Non-pigmented ciliary epithelial cell (primary cell): ENCODE results near the gene C10orf90.

Experiments
- DNase-seq: peaks from one replicate; pipeline ENCODE4 v3.0.0-alpha.2; 2010; ENCODE audit warnings: low read depth

C10orf90 gene

DNA sequence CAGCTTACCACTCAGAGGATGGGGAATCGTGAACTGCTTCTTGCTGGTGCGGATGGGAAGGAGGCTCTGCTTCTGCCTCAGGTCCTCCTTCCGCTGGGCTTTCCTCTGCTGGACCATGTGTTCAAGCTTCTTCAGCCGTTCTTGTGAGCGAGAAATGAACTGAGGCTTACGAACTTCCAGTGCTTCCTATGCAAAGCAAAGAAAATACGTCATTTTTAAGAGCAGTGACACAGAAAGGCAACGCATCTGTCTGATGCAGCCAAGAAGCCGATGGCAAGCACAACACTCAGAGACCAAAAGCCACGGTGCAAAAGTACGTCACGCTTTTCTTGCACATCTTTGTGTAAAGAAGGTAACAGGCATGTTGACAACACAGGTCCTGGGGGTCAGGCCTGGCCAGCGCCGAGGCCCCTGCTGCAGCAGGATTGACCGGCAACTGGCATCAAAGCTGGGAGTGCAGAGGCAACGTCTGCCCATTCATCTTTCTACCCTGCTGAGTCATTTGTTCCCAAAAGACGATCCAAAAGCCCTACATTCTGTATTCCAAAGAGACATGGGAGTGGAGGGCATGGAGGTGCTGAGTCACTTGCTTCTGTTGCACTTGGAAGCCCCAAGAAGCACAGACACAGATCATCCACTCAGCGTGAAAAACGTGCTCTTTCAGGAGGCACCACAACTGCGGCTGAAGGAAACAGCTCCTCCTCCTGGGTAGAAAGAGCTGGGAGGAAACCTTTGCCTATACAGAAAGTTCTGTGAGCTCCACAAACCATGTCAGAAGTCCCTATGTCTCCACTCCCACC, 211.3 kb downstream of the C10orf90 start:
- no peak for DNase-seq

DNA sequence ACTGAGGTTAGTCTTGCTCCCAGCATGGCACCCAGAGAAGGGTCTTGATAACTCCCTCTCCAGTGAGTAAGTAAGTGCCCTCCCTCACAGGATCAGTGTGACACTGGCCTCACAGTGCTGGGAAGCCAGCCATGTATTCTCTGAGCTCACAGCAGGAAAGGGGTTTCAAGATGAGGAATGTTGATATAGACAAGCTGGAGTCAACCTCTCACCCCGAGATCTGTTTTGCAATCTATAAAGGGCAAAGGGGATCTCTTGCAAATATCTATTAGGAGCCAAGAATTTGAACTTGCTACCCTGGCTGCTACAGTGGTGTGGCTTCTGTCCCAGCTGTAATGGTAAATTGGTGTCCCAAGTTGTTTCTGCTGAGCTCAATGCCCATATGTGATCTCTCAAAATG, 212.0 kb downstream of the C10orf90 start:
- DNase-seq: no peak

DNA sequence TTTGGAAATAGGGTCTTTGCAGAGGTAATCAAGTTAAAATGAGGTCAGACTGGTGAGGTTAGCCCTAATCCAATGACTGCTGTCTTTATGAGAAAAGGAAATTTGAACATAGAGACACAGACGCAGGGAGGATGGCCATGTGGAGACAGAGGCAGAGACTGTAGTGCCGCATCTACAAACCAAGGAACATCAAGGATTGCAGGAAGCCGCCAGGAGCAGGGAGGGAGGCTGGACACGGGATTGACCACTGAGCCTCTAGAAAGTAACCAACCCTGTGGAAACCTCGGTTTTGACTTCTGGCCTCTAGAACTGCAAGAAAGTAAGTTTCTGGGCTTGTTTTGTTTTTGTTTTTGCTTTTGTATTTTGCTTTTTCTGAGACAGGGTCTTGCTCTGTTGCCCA, 213.9 kb downstream of the C10orf90 start:
- no peak for DNase-seq

DNA sequence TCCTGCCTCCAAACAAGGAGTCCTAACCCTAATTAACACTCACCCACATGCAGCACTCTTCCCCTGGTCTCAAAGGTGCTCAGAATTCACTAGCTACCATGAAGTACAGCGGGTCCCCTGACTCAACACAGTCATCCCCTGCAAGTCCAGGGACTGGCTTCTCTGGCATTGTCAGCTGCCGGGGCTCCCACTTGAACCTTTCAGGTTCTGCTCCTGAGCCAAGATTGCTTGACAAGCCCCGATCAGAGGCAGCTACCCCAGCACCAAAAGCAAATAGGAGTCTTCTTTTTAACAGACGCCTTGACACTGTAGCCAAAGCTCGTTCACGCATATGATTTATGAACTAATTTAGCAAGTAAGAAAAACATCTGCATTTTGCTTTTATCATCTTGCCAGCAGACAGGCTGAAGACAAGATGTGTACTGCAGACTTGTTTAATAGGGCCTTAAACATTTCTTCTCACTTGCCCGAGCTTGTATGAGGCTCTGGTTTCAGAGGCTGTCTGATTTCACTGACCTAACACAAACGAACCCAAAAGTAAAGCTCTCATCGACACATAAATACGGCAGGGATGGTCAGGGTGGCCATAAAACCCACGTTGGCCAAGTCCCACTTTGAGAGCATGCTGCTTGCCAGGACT, 214.6 kb downstream of the C10orf90 start:
- no peak for DNase-seq

DNA sequence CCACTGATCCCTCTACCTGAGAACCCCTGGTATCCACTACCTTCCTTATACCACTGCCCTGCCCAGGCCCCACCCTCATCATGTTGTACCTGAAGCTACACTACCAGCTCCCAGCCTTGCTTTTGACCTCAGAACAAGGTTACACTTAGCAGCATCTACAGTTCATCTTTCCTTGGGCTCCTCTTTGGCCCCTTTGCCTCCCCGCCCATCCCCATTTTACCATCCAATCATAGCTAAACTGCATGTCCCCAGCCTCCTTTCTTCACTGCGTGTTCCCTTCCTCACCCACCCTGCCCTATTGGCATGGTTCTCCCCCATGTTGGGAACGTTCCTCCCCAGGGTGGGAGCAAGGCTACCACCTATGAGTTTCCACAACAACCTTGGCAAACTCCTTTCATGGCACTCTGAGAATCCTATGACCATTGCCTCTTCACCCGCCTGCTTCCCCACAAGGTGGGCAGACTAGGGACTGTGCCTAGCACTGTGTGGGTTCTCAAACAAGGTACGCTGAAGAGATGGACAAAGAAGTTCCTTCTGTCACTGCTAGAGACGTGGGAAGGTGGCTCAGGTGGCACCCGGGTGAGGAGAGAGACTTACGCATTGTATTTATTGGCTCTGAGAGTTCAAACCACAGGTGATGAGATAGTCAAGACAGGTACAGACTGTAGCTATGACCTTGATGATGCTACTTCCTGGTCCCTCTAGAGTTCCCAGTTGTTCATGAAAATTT, 215.3 kb downstream of the C10orf90 start:
- DNase-seq: no peak

DNA sequence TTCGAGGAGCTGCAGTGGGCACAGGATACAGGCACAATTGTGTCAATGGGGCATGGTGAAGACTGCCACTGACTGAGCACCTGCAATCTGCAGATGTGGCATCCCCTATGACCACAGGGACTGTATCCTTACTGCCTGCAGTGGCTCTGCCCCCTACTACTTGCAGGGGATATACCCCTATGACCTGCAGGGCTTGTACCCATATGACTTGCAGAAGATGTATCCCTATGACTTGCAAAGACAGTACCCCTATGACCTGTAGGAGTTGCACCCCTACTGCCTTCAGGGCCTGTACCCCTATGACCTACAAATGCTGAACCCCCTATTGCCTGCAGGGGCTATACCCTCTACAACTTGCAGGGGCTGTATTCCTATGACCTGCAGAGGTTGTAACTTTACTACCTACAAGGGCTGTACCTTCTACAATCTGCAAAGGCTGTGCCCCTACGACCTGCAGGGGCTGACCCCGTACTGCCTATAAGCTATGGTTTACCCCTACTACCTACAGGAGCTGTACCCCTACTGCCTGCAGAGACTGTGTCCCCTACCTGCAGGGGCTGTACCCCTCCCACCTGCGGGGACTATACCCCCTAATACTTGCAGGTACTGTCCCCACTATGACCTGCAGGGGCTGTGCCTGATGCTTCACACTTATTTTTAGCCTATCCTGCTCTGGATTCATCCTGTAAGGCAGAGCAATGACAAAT, 216.3 kb downstream of the C10orf90 start:
- DNase-seq: no peak

DNA sequence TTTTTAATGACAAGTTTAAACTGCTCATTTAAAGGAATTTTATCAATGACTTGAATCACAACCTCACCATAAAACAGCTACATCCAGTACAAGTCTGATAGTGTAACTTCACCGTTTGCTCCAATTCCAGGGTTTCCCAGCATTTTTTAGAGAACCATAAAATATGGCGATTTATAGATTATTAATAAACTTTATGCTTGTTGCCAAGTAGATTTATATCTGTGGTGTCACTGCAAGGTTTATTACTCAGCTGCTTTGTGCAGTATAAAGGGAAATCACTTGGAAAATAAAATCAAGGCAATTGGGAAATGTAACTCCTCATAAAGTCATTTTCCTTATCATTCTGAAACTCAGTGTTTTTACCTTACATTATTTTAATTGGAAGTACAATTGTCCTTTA, 218.2 kb downstream of the C10orf90 start:
- DNase-seq: no peak

DNA sequence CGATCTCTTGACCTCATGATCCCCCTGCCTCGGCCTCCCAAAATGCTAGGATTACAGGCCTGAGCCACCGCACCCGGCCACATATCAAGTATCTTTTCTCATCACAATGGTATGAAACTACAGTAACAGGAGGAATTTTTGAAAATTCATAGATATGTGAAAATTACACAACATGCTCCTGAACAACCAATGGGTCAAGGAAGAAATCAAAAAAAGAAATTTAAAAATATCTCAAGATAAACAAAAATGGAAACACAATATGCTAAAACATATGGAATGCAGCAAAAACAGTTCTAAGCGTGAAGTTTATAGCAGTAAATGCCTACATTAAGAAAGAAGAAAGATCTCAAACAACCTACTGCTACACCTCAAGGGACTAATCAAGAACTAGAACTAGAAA, 222.4 kb downstream of the C10orf90 start:
- no peak for DNase-seq

DNA sequence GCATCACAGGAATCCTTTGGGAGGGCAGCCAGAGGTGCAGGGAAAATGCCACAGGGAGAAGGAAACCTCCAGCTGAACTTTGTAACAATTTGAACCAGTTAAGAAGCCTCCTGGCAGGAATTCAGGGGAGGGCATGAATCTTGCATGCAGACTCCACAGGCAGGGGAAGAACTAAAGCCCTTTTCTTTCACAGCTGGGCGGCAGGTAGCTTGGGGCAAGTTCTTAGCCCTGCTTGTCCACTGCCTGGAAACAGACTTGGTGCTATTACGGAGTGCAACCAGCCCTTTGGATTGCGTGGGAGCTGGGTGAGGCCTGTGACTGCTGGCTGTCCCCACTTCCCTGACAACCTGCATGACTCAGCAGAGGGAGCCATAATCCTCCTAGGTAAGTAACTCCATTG, 230.6 kb downstream of the C10orf90 start:
- DNase-seq: no peak

DNA sequence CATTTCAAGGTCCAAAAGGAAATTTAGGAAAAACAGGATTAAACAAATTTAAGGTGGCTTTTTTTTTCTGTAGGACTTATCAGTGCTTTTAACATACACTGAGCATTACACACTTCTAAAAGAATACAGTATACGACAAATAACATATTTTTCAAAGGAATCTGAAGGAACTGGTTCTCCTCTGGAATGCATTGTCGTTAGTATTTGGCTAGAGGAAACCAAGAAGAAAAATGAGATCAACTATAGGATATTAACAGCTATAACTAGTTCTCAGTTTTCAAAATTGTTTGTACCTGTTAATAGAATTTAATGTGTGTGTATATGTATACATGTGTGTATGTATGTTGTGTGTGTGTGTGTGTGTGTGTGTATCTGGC, 232.1 kb downstream of the C10orf90 start:
- no peak for DNase-seq

DNA sequence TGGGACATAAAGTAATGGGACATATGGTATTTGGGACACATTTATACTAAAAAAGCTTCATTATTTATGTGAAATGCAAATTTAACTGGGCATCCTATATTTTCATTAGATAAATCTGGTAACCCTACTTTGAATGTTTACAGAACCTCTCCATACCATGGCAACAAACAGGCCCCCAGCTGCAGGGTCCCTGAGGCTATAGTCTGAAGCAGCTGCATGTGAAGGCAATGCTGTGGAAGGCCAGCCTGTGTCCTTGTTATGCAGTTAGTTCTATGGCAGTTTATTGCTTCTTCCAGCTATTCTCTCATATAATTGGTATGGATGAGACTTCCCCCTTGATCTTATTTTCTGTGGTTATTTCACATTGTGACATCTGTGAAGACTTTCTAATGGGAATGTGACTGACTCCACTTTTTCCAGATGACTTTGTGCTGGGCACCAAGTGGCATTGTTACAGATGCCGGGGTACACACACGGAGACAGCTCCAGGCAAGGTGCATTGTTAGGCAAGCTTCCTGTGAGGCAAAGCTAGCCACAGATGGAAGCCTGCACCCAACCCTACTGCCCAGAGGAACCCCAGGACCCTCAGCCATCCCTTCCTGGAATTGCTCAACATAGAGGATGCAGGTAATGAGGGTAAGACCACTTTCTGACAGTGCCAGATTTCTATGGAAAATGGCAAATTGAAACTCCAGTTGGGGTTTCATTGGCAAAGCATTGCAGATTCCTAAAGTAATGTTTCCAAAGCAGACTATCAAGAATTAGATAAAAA, 232.7 kb downstream of the C10orf90 start:
- DNase-seq: no peak

DNA sequence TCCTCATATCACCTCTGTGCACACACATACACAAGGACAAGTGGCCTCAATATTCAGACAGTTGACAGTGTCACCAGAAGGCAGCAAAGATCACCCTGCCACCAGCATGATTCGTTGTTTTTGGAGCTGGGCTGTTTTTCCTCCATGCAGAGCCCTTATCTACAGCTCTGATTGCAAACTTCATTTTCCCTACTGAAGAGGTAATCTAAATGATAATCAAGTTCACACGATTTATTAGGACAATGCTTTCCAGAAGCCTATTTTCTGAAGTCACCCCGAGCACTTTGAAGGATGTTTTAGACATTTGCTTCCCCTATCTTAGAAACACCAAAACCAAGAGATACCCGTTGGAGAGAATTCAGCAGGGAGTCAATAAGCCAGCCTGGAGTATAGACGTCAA, 236.3 kb downstream of the C10orf90 start:
- DNase-seq: no peak

DNA sequence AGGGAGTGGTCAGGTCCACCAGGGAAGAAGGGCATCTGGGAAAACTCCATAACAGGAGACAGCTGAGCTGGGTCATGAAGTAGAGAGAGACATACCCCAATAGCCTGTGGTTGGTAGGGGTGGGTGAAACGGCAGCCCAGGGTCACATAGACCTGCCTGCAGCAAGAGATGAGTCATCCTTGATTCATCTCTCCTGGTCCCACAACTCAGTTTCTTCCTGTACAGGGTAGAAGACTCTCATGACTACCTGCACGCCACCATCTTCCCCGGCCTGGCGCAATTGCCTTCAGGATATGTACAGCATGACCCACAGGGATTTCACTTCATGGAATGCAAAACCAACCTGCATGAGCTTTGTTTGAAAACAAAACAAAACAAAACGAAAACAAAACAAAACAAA, 237.1 kb downstream of the C10orf90 start:
- DNase-seq: no peak

DNA sequence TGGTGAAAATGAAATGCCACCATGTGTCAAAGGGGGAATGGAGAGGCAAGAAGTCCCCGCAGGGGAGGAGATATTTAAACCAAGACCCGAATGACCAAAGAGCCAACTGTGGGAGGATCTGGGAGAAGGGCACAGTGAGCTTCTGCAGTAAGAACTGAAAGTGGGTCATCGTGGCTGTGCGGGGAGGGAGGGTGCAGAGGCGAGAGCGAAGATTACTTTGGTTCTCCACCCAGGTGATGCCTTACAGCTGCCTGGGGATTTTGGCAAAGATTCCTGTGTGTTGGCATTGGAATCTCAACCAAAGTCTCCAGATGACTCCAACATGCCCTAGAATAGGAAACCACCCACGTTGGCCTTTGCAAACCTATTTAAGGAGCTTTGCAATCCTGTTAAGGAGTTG, 238.0 kb downstream of the C10orf90 start:
- no peak for DNase-seq

DNA sequence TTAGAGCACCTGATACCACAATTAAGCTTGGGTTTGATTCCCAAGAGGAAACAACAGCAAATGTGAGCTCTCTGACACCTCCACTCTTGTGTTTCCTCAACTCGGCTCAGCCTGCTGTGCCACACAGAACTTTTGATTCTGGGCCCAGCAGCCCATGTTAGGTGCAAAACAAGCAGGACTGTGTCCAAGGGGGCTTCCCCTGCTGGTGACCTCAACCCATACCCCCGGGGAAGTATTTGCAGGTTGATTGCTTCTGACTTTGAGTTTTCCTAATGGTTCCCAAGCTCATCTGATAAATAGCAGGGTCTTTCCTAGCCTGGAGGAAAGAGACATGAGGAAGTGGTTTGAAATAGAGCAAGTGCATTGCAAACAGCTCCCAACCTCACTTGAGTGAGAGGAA, 238.7 kb downstream of the C10orf90 start:
- no peak for DNase-seq

DNA sequence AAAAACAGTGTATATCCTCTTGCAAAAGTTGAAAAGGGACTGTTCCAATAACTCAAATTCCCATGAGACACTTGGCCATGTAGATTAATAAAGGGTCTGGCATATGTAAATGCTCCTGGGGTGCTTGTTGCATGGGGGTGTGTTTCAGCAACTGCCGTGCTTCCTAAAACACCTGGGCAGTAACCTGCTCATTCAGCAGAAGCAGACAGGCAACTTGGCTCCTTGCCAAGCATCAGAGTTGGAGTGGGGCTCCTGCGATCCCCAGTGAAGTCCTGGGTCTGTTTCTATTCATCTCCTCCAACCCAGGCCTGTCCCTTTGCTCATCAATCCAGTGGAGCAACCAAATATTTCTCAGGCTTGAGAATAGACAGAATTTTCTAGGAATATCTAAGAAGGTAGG, 240.0 kb downstream of the C10orf90 start:
- DNase-seq: no peak

DNA sequence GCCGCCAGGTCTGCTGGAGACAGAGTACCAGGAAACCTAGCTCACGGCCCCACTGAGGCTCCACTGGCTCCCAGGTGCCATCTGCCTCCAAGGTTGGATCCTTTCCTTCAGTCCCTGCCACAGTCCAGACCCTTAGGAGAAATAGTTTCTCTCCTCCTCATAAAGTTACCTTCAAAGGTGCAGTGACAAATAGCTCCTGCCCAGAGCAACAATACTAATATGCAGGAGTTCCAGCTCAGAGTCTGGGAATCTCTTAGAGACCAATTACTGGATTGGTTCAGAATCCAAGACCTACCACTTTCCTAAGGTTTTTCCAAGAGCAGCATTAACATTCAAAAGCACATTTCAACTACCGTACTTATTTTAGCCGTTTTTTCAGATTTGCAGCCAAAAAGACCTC, 241.2 kb downstream of the C10orf90 start:
- DNase-seq: no peak

DNA sequence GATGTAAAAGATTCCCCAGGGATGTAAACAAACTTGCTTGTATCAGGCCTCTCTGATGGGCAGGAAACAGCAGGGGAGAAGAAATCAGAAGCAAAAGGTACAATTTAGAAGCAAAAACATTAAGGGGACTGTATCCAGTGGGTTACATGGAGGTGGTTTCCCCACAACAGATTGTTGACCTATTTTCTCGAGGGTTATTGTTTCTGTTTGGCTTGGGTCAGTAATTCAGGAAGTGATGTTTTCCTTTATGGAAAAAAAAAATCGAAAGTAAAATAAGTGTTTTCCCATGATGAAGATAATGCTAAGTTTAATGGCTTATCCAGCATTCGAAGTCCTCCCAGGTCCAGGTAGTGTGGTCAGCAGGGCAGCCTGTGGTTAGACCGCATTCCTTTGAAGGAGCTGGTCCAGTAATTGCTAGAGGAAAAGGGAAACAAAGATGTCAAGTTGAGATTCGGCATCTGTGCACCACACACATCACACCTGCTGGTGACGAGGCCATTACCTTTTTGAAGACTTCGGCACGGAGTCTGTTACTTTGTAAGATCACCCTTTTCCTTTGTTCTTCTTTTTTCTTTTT, 244.9 kb downstream of the C10orf90 start:
- DNase-seq: no peak

DNA sequence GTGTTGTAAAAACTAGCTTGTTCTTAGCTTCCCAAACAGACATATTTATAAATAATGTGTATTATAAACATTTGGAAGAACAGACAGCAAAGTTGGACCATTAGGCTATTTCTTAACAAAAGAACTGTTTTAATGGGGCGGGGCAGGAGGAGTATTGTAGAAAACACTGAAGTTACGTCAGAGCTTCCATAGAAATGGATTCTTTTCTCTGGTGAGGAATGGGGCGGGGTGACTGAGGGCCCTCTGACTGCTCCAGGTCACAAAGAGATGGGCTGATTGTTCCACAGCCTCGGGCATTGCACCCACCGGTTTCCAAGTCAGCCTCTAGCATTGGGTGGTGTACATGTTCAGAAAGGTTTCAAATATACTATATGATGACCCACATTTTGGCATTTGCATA, 245.5 kb downstream of the C10orf90 start:
- no peak for DNase-seq

DNA sequence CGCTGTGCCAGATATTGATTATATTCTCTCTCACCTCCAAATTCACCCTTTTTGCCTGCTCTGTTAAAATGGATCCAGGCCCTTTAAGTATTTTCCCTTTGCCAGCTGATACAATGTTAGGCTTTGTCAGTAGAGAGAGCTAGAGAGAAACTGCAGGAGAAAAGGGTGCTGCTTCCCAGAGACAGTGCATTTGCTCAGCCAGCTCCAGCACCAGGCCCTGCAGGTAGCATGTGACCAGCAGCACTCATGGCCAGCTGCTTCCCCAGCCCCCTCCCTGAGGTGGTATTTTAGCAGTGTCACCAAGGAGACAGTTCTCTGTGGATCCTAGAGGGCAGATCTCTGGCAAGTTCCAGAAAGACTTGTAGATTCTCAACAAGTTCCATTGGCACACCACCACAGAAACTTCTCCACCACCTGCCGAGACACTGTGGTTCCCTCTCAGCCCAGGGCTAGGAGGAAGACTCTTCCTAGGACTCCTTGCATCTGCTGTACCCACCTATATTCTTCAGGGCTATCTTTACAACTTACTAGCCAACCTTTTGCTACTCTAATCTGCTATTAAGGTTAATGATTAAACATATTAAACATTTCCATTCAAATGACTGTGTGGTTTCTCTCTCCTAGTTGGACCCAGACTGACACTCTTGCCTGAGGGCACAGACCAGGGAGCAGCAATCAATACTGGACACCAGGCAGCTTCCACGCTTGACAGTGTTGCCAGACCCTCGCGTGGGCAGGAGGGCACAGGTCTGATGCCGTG, 246.6 kb downstream of the C10orf90 start:
- DNase-seq: no peak

DNA sequence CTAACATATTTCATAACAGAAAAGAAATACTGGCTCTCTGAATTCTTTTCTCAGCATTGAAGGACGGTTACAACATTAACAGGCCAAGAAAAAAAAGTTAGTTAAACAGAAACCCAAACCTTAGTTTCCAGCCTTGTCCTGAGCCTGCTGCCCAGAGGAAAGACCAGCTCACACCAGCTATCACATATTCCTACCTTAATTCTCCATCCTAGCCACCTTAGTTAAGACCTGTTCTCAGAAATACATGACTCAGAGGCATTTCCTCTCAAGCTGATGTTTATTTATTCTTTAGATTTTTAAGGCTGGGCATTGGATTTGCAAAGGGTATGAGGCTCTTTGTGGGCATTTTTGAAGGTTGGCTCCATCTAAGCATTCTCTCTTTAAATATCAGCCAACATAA, 247.9 kb downstream of the C10orf90 start:
- DNase-seq: no peak
